Measurements from ENCODE around the gene GPX4. TPM values are rescaled to one million over a fixed set of nuclear protein-coding genes. Genes with fewer than 3 reads are reported as not detected.

The GPX4 gene
- polyA plus RNA-seq, 1 of the 3 experiments (the other 2 are of a cell fraction): 925 TPM

DNA sequence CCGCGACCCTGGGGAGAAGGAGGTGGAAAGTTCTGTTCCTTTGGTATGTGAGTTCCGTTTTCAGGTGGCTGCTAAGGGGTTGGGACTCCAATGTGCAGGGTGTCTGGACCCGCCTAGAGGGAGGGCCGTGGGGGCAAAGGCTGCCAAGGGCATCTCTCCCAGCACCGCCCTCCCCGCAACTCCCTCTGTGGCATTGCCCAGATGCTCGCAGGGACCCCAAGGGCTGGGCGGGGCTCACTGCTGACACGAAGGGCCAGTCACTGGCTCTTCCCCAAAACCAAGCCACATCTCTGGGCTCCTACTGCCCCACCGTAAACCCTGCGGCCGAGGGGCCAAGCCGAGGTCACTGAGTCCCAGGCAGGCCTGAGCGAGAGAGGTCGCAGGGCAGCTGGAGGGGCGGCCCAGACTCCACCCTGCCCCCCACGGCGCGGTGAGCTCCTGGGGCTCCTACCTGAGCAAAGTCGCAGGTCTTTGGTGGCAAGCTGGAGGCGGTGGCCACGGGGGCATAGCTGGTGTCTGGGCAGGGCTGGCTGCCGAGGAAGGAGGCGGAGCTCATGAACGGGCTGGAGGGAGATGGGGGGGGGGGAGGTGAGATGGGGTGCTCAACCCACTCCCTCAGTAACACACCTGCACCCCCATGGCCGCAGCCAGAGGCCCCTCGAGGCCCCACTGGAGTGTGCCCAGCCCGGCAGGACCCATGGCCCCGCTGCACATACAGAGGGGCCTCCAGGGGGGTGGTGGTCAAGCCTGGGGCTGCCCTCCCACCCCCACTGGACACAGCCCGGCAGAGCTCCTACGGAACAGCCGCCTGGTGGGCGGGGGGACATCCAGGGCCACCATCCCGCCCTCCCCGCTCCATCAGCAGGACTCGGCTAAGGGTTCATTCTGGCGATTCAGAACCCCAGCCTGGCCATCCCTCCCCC is 43.3 kb downstream of the GPX4 start:
- ChIA-PET POLR2A (interaction anchor here (0.6 kb wide), 1 partner anchor 13 kb away, joined by 3 read pairs; no protein-coding TSS in a partner anchor), CTCF (interaction anchor here (0.6 to 1.7 kb wide), 2 partner anchors 34 to 119 kb away, joined by 3 to 7 read pairs; no protein-coding TSS in a partner anchor)
- TF ChIP-seq, protein P1, sequence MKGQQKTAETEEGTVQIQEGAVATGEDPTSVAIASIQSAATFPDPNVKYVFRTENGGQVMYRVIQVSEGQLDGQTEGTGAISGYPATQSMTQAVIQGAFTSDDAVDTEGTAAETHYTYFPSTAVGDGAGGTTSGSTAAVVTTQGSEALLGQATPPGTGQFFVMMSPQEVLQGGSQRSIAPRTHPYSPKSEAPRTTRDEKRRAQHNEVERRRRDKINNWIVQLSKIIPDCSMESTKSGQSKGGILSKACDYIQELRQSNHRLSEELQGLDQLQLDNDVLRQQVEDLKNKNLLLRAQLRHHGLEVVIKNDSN (IDR thresholded peaks at IDR 0.05; ENCODE audit: borderline replicate concordance, low read depth): no peak
- no peak for TF ChIP-seq RXRA (IDR thresholded peaks at IDR 0.05; ENCODE audit: borderline replicate concordance, low read depth)
- no peak for TF ChIP-seq SIN3A (IDR thresholded peaks at IDR 0.05; ENCODE audit: borderline replicate concordance, low read depth, low read length)
- TF ChIP-seq EP300 (IDR thresholded peaks at IDR 0.05; ENCODE audit: borderline replicate concordance in 1 of 2, low read depth in 1 of 2, low read length in 1 of 2): no peak
- TF ChIP-seq TEAD4 (IDR thresholded peaks at IDR 0.05; ENCODE audit: borderline replicate concordance, insufficient read depth): no peak
- no peak for TF ChIP-seq MXI1 (IDR thresholded peaks at IDR 0.05; ENCODE audit: low read depth, low read length)
- no peak for TF ChIP-seq EZH2phosphoT487 (IDR thresholded peaks at IDR 0.05; ENCODE audit: borderline replicate concordance, low read depth)
- TF ChIP-seq FOSL2 (IDR thresholded peaks at IDR 0.05; ENCODE audit: borderline replicate concordance, low read depth): no peak
- TF ChIP-seq FOXJ3 (CRISPR knock-in tag; IDR thresholded peaks at IDR 0.05): no peak
- TF ChIP-seq TCF12 (IDR thresholded peaks at IDR 0.05): no peak
- TF ChIP-seq MEF2A (IDR thresholded peaks at IDR 0.05; ENCODE audit: borderline replicate concordance, low read depth): no peak
- no peak for TF ChIP-seq CHD2 (IDR thresholded peaks at IDR 0.05; ENCODE audit: low read length, partially characterized antibody)
- no peak for TF ChIP-seq NRF1 (IDR thresholded peaks at IDR 0.05; ENCODE audit: low read depth, low read length)
- TF ChIP-seq, protein P2, sequence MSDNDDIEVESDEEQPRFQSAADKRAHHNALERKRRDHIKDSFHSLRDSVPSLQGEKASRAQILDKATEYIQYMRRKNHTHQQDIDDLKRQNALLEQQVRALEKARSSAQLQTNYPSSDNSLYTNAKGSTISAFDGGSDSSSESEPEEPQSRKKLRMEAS (IDR thresholded peaks at IDR 0.05; ENCODE audit: low read depth): no peak
- TF ChIP-seq, protein P3, sequence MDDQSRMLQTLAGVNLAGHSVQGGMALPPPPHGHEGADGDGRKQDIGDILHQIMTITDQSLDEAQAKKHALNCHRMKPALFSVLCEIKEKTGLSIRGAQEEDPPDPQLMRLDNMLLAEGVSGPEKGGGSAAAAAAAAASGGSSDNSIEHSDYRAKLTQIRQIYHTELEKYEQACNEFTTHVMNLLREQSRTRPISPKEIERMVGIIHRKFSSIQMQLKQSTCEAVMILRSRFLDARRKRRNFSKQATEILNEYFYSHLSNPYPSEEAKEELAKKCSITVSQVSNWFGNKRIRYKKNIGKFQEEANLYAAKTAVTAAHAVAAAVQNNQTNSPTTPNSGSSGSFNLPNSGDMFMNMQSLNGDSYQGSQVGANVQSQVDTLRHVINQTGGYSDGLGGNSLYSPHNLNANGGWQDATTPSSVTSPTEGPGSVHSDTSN (IDR thresholded peaks at IDR 0.05): no peak
- TF ChIP-seq, protein P4, sequence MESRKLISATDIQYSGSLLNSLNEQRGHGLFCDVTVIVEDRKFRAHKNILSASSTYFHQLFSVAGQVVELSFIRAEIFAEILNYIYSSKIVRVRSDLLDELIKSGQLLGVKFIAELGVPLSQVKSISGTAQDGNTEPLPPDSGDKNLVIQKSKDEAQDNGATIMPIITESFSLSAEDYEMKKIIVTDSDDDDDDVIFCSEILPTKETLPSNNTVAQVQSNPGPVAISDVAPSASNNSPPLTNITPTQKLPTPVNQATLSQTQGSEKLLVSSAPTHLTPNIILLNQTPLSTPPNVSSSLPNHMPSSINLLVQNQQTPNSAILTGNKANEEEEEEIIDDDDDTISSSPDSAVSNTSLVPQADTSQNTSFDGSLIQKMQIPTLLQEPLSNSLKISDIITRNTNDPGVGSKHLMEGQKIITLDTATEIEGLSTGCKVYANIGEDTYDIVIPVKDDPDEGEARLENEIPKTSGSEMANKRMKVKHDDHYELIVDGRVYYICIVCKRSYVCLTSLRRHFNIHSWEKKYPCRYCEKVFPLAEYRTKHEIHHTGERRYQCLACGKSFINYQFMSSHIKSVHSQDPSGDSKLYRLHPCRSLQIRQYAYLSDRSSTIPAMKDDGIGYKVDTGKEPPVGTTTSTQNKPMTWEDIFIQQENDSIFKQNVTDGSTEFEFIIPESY (IDR thresholded peaks at IDR 0.05; ENCODE audit: borderline replicate concordance, low read depth): no peak
- no peak for TF ChIP-seq RCOR1 (IDR thresholded peaks at IDR 0.05; ENCODE audit: low read length)
- TF ChIP-seq RAD21 (IDR thresholded peaks at IDR 0.05; ENCODE audit: low read length): no peak
- Histone ChIP-seq H3K27ac (ENCODE audit: low read depth in 2 of 2, low read length in 1 of 2) (no peak overlapping the region), H3K9ac (no peak overlapping the region), H3K27me3 (ENCODE audit: insufficient read depth) (no peaks in the 10 kb centered on the region), H4K20me1 (ENCODE audit: insufficient read depth) (0 out of 2 replicates have a peak, but pooled peaks cover 2% of the 10 kb centered on the region), H3K4me1 (ENCODE audit: control insufficient read depth in 1 of 2, insufficient read depth in 2 of 2, low read depth in 1 of 2, low read length in 1 of 2) (no peaks in the 10 kb centered on the region), H3F3A (replicated peaks; ENCODE audit: insufficient read depth) (no peaks in the 10 kb centered on the region), H3K79me2 (ENCODE audit: insufficient read depth) (no peaks in the 10 kb centered on the region), H2AFZ (ENCODE audit: low read depth) (no peak overlapping the region), H3K9me2 (no peaks in the 10 kb centered on the region), H3K4me2 (no peak overlapping the region), H3K36me3 (replicated peaks in 1 of 2; ENCODE audit: control insufficient read depth in 1 of 2, insufficient read depth in 2 of 2, low read length in 1 of 2) (peaks cover 4 to 10% of the 10 kb centered on the region in 2 experiments), H3K9me3 (no peaks in the 10 kb centered on the region), H3K4me3 (ENCODE audit: low read depth in 2 of 2, low read length in 1 of 2) (no peak overlapping the region)
- WGBS (ENCODE audit: low lambda C conversion rate): 98% methylated on average over 10 of the region's 38 CpGs
- no peak for DNase-seq
